H54 (cell line): Measurements from ENCODE around the gene PAFAH1B1.
A peak's percentile ranks its signal among the peaks of the same experiment; 100 is the strongest.
"Not testable (repeated sequence)": the region's sequence is repeated elsewhere in the genome, so short reads cannot be mapped to it uniquely, and the experiment has no call there.

ENCODE experiments used
- DNase-seq: peaks from one replicate; pipeline ENCODE4 v3.0.0; 2011; ENCODE audit warnings: low spot score, mixed read lengths; ENCODE audit not compliant: insufficient read length
- FAIRE-seq: peaks from 3 replicates; lab custom pipeline; 2011; peaks lifted over from hg19 to GRCh38; lab: Jason Lieb, UNC
- POLR2A ChIP-seq: IDR thresholded peaks from 2 replicates; pipeline ENCODE4 v1.6.1; 2011; ENCODE audit warnings: low read depth, mild to moderate bottlenecking, low read length

Gene PAFAH1B1

DNA sequence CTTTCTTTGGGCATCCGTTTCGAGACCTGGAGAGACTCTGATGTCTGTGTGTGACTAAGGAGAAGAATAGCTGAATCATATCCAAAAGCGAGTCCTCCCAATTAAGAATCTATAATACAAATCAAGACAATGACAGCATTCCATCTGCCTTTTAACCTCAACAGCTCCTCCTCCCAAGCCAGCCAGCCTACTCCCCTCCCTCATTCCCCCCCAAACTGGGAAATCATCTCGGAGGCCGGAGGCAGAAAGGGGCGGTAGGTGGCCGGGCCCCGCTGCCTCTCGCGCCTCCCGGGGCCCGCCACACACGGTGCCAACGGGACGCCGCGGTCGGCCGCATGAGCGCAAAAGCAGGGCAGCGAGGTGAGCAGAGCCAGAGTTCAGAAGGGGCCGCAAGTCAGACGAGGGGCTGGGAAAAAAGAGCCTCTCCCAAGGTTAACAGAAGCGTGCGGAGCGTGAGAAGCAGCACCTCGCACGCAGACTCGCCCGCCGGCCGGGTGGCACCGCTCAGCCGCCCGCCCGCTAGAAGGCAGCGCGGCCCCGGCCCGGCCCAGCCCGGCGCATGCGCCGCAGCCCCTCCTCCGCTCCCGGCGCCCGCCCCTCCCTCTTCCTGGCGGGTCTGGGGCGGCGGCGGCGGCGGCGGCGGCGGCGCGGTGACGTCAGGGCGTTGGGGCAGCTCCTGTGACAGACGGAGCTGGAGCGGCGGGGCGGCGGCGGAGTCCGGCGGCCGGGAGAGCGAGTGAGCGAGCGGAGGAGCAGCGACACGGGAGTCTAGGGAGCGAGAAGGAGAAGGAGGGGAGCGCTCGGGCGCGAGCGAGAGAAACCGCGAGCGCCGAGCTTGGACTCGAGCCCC, at the start of gene PAFAH1B1:
Gene PAFAH1B1, plus strand, starts transcription at position 684 of the 850 bp plus-strand sequence. CDS start 44,635 bp downstream, outside the sequence.
- DNase-seq = peak; percentile 85
- FAIRE-seq = peak; percentile 80
- TF ChIP-seq POLR2A = peak; percentile 88

DNA sequence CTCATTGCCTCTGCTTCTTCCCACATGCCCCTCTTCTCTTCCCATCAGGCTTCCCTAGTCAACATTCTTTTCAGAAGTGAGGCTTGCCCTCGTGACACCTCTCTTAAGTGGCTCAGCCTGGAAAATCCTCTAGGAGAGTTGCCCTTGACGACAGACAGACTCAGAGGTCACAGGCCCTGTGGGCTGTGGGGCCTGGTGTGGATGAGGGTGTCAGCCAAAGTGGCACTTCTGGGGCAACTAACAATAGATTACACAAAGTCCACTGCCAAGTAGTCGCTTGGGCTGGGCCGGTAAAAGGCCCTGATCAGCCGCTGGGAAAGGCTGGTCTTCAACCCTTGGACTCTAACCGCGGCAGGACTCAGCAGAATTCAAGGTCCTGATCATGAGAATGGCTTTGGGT, 48.1 kb upstream of the PAFAH1B1 start:
- FAIRE-seq (no peak), DNase-seq (no peak)
- TF ChIP-seq POLR2A = no peak

DNA sequence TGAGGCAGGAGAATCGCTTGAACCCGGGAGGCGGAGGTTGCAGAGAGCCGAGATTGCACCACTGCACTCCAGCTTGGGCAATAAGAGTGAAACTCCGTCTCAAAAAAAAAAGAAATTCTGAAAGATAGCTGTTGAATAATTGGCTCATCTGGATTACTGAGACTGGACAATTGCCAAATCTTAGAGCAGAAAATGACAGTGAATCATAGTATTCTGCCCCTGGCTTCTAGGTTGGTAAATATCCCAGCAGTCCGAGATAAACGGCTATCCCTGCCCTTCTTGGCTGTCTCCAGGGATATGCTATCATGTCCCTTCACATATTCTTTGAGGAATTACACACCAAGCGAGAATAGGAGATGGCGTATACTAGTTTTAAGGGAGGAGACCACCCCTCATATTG, 46.3 kb upstream of the PAFAH1B1 start:
- no peak for FAIRE-seq
- TF ChIP-seq POLR2A = no peak
- peak; percentile 29 for DNase-seq

DNA sequence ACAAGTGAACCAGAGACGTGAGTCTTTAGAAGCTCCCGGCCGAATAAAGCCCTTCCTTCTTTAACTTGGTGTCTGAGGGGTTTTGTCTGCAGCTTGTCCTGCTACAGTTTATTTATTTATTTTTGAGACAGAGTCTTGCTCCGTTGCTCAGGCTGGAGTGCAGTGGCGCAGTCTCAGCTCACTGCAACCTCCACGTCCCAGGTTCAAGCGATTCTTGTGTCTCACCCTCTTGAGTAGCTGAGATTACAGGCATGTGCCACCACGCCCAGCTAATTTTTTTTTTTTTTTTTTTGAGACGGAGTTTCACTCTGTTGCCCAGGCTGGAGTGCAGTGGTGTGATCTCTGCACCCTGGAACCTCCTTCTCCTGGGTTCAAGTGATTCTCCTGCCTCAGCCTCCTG, 45.4 kb upstream of the PAFAH1B1 start:
- not testable (repeated sequence) for FAIRE-seq, DNase-seq

DNA sequence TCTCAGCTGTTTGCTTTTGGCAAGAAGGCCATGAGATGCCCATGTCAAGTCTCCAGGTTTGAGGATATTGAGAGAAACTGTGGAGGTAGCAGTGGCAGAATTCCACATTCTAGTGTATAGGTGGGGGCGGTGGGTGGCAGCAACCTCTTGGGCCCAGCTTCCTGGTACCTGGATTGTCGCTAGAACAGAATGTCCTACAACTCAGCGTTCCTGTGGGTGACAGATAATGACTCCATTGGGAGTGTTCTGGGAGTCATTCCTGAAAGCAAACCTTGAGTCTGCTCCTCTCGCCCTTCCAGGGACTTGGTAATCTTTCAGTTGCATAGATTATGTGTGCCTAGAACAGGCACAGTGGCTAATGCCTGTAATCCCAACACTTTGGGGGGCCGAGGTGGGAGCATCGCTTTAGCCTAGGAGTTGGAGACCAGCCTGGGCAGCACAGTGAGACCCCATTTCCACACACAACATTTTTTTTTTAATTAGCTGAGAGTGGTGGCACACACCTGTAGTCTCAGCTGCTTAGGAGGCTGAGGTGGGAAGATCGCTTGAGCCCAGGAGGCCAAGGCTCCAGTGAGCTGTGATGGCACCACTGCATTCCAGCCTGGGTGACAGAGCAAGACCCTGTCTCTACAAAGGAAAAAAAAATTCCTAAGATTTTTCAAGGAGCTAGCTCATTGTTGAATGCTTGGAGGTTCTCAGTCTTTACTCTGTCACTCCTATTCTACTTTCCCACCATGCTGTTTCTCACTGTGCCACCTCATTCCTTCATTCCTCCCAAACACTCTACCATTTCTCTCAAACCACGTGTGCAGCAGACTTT, 43.9 kb upstream of the PAFAH1B1 start:
- FAIRE-seq (no peak), DNase-seq (no peak)
- TF ChIP-seq POLR2A = no peak

GRCh38 chr17:2551493-2551892, 42.0 kb upstream of the PAFAH1B1 start:
- FAIRE-seq (no peak), DNase-seq (no peak)
- no peak for TF ChIP-seq POLR2A

DNA sequence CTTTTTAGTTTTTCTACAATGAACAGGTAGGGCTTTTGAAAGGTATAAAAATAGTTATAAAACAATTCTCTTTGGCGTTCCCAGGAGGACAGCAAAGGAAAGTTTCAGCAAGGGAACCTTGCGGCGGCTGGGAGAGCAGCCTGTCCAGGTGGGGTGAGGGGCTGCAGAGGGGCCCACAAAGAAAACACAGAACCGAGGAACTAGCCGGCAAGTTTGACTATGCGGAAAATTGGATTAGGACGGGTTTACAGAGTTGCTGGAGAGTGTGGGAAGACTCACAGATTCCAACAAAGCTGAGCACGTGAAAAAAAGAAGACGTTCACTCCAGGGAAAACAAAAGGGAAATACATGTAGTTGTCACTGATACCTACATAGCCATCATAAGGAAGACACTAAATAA, 41.5 kb upstream of the PAFAH1B1 start:
- no peak for TF ChIP-seq POLR2A
- no peak for FAIRE-seq
- DNase-seq = no peak

DNA sequence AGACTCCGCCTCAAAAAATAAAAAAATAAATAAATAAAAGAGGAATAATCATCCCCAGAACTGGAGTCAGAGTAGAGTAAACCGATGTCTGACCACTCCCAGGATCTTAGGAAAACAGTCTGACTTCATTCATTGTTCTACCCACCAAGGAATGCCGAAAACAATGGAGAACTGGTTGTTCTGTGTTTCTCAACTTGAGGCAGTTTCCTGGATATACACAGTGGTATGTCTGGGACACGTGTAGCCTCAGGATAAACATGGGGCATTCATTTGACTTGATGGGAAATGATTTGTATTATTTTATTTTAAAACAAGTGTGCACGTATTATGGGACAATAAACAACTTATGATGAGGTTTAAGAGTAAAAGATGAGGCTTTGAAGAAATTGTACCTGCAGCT, 32.8 kb upstream of the PAFAH1B1 start:
- no peak for DNase-seq
- no peak for TF ChIP-seq POLR2A
- FAIRE-seq = no peak

- DNase-seq = no peak
- no peak for TF ChIP-seq POLR2A
- no peak for FAIRE-seq
Observed at GRCh38 chr17:2562162-2562858, 31.1 kb upstream of the PAFAH1B1 start.

DNA sequence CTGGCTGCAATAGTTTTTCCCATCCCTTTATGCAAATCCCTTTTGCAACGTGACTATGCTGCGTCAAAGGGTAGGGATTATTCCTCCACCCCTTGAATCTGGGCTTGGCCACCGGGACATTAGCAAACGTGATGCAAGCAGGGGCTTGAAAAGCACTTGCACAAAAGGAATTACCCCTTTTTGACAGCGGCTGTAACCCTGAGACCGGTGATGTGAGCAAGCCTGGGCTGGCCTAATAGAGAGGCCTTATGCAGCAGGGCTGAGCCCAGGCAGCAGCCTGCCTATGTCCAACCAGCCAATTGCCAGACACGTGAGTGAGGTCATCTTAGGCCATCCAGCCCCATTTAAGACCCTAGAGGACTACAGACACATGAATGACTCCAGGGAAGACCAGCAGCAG, 30.4 kb upstream of the PAFAH1B1 start:
- FAIRE-seq (no peak), DNase-seq (no peak)
- TF ChIP-seq POLR2A = no peak

DNA sequence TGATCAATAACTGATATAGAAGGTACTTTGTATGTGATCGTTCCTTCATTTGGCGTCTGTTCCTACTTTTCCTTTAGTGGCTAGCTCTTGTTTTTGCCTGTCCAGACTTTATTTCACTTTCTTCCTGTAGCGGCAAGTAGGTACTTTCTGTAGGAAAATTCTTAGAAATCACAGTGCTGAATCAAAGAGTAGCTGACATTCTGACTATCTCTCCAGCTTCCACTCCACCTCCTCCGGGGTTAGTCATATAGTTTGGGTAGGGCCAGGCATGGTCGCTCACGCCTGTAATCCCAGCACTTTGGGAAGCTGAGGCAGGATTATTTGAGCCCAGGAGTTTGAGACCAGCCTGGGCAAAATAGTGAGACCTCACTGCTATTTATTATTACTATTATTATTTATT, 29.9 kb upstream of the PAFAH1B1 start:
- TF ChIP-seq POLR2A = no peak
- DNase-seq = no peak
- no peak for FAIRE-seq

DNA sequence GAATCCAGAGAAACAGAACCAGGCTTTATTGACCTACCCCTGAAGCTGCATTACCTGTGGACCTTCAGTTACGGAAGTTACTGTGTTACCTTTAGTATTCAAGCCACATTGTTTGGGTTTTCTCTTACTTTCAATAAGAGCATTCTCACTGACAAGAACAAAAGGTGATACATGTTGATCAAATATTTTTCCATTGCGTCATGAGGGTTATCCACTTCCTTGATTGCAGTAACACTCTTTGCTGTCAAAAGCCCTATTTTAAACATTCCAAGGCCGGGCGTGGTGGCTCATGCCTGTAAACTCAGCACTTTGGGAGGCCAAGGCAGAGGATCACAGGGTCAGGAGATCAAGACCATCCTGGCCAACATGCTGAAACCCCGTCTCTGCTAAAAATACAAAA, 28.6 kb upstream of the PAFAH1B1 start:
- no peak for FAIRE-seq
- DNase-seq = peak; percentile 30
- no peak for TF ChIP-seq POLR2A

DNA sequence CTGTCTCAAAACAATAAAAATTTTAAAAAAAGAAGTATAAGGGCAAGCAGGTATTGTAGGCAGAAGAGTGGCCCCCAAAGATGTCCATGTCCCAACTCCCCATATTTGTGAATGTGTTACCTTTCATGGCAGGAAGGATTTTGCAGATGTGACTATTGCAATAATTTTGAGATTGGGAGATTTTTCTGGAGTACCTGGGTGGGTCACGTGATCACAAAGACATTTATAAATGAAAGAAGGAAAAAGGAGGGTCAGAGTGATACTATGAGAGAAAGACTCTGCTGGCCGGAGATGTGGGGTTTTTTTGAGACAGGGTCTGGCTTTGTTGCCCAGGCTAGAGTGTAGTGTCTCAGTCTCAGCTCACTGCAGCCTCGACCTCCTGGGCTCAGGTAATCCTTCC, 27.4 kb upstream of the PAFAH1B1 start:
- no peak for TF ChIP-seq POLR2A
- no peak for DNase-seq

More for the DNA sequence above, 27.4 kb upstream of the PAFAH1B1 start:
- FAIRE-seq = no peak
